Posterior vena cava (tissue), 2 donors: ENCODE data around the gene RGS3. TPM values are rescaled to one million over a fixed set of nuclear protein-coding genes. Genes with fewer than 3 reads are reported as not detected.

ENCODE experiments used
- DNase-seq: peaks from one replicate; pipeline ENCODE4 v3.0.0-alpha.2; 2020; ENCODE audit warnings: low spot score
- intact Hi-C, 2 donors: fragments of 100-400 bp; cut with DNase I; formaldehyde crosslinking; loops; one replicate each; pipeline versions ENCODE4 v1.14.1 to v1.14.2; 2022 to 2023
- total RNA-seq, 2 donors: library from RNA; stranded (reverse); fragmentation: NEBNext Ultra II Directional; extraction: Animal tissue kit (Norgen Biotek cat#: 25700); gene quantifications; one replicate each; pipeline ENCODE4 v1.2.1, GENCODE V29; 2021
- donor health status: DM: yes; HTN: yes; CAD: no.
- donor health status: DM: yes; HTN: yes; CAD: no.

The RGS3 gene
- total RNA-seq, 2 donors from 2014 or later: 66.2 to 71.4 TPM

- intact Hi-C loops: loop anchor here (2.0 to 5.0 kb wide), 2 partner anchors 140 to 143 kb away; no protein-coding TSS in a partner anchor
- DNase-seq: peak; percentile 90
Observed at GRCh38 chr9:113587471-113588031, 124.0 kb downstream of the RGS3 start.

- DNase-seq: no peak
- intact Hi-C loops: loop anchor here (2.0 to 5.0 kb wide), 2 partner anchors 141 to 144 kb away; no protein-coding TSS in a partner anchor
Observed at GRCh38 chr9:113588242-113588810, 124.8 kb downstream of the RGS3 start.

- no peak for DNase-seq
- intact Hi-C loops: loop anchor here (2.0 to 5.0 kb wide), 2 partner anchors 142 to 144 kb away; no protein-coding TSS in a partner anchor
Observed at GRCh38 chr9:113588936-113589335, 125.4 kb downstream of the RGS3 start.

GRCh38 chr9:113589407-113589806 is 125.9 kb downstream of the RGS3 start:
- intact Hi-C loops: loop anchor here (2.0 to 5.0 kb wide), 2 partner anchors 142 to 145 kb away; no protein-coding TSS in a partner anchor
- DNase-seq: no peak

- DNase-seq: no peak
- intact Hi-C loops: loop anchor here (1.0 to 10.0 kb wide), 6 partner anchors 65 to 887 kb away; partner anchors contain the start of genes CDC26 (in 1 of the 2) and PRPF4 (in 1 of the 2)
Observed at GRCh38 chr9:113589890-113590289, 126.4 kb downstream of the RGS3 start.

GRCh38 chr9:113590389-113590788 is 126.9 kb downstream of the RGS3 start:
- intact Hi-C loops: loop anchor here (1.0 to 10.0 kb wide), 4 partner anchors 65 to 887 kb away; partner anchors contain the start of genes CDC26 (in 1 of the 2) and PRPF4 (in 1 of the 2)

GRCh38 chr9:113590991-113591898 is 127.7 kb downstream of the RGS3 start:
- DNase-seq: peak; percentile 94
- intact Hi-C loops: loop anchor here (1.0 to 10.0 kb wide), 4 partner anchors 64 to 886 kb away; partner anchors contain the start of genes CDC26 (in 1 of the 2) and PRPF4 (in 1 of the 2)

More at GRCh38 chr9:113590389-113590788, 126.9 kb downstream of the RGS3 start:
- no peak for DNase-seq

- intact Hi-C loops: loop anchor here (2.0 to 10.0 kb wide), 4 partner anchors 59 to 885 kb away; partner anchors contain the start of genes CDC26 (in 1 of the 2) and PRPF4 (in 1 of the 2)
Observed at GRCh38 chr9:113591899-113592625, 128.5 kb downstream of the RGS3 start.

GRCh38 chr9:113592876-113593575 is 129.5 kb downstream of the RGS3 start:
- intact Hi-C loops: loop anchor here (2.0 to 10.0 kb wide), 3 partner anchors 58 to 884 kb away; partner anchors contain the start of genes CDC26 (in 1 of the 2) and PRPF4 (in 1 of the 2)

More at GRCh38 chr9:113591899-113592625, 128.5 kb downstream of the RGS3 start:
- DNase-seq: no peak

GRCh38 chr9:113593682-113594281 is 130.3 kb downstream of the RGS3 start:
- DNase-seq: peak; percentile 97
- intact Hi-C loops: loop anchor here (2.0 to 10.0 kb wide), 3 partner anchors 57 to 884 kb away; partner anchors contain the start of genes CDC26 (in 1 of the 2) and PRPF4 (in 1 of the 2)

More at GRCh38 chr9:113592876-113593575, 129.5 kb downstream of the RGS3 start:
- no peak for DNase-seq

- no peak for DNase-seq
- intact Hi-C loops: loop anchor here (5.0 to 10.0 kb wide), 2 partner anchors 320 to 883 kb away; partner anchors contain the start of genes CDC26 (in 1 of the 2) and PRPF4 (in 1 of the 2)
Observed at GRCh38 chr9:113594484-113595299, 131.2 kb downstream of the RGS3 start.

GRCh38 chr9:113596616-113597320 is 133.2 kb downstream of the RGS3 start:
- intact Hi-C loops: loop anchor here in 1 of 2 donors (10.0 kb wide), 1 partner anchor 322 kb away; the partner anchor contains the start of genes CDC26 and PRPF4
- DNase-seq: no peak

- no peak for DNase-seq
- intact Hi-C loops: loop anchor here in 1 of 2 donors (10.0 kb wide), 1 partner anchor 323 kb away; the partner anchor contains the start of genes CDC26 and PRPF4
Observed at GRCh38 chr9:113597390-113598241, 134.1 kb downstream of the RGS3 start.

GRCh38 chr9:113598451-113598850 is 134.9 kb downstream of the RGS3 start:
- no peak for DNase-seq
- intact Hi-C loops: loop anchor here in 1 of 2 donors (10.0 kb wide), 1 partner anchor 324 kb away; the partner anchor contains the start of genes CDC26 and PRPF4
